DND-41 (cell line): ENCODE measurements around the gene ACTR3C.
"Not testable (repeated sequence)": the region's sequence is repeated elsewhere in the genome, so short reads cannot be mapped to it uniquely, and the experiment has no call there.

Source experiments
- EZH2 ChIP-seq: IDR thresholded peaks from 3 replicates; pipeline ENCODE4 v1.6.1; 2012; ENCODE audit warnings: borderline replicate concordance, low read depth, mild to moderate bottlenecking, moderate library complexity, low read length, inconsistent platforms; ENCODE audit not compliant: severe bottlenecking
- TF ChIP-seq, protein P1 (sequence below): IDR thresholded peaks from 2 replicates; pipeline ENCODE4 v1.5.1; 2012; ENCODE audit warnings: borderline replicate concordance, low read length, moderate library complexity, mild to moderate bottlenecking; ENCODE audit not compliant: poor library complexity, severe bottlenecking; ENCODE audit errors: extremely low read depth

GRCh38 chr7:150242935-150243334 is 80.4 kb downstream of the ACTR3C start:
- TF ChIP-seq, protein P1, sequence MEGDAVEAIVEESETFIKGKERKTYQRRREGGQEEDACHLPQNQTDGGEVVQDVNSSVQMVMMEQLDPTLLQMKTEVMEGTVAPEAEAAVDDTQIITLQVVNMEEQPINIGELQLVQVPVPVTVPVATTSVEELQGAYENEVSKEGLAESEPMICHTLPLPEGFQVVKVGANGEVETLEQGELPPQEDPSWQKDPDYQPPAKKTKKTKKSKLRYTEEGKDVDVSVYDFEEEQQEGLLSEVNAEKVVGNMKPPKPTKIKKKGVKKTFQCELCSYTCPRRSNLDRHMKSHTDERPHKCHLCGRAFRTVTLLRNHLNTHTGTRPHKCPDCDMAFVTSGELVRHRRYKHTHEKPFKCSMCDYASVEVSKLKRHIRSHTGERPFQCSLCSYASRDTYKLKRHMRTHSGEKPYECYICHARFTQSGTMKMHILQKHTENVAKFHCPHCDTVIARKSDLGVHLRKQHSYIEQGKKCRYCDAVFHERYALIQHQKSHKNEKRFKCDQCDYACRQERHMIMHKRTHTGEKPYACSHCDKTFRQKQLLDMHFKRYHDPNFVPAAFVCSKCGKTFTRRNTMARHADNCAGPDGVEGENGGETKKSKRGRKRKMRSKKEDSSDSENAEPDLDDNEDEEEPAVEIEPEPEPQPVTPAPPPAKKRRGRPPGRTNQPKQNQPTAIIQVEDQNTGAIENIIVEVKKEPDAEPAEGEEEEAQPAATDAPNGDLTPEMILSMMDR: not testable (repeated sequence)
- TF ChIP-seq EZH2: not testable (repeated sequence)
